BLaER1 treated with 17β-estradiol and CSF1 and Interleukin-3, amounts not matched to agents 10 nM and 100 nM (cell line): ENCODE measurements around the gene FLOT1.

Experiments
- H3K27ac ChIP-seq, 11 experiments: shearing (Covaris generic); formaldehyde crosslinking; 2 replicates each; pipeline ENCODE4 v1.8.1; 2022
- H3K27me3 ChIP-seq, 11 experiments: shearing (Covaris generic); formaldehyde crosslinking; 2 replicates each; pipeline ENCODE4 v1.8.1; 2022
- H3K36me3 ChIP-seq, 11 experiments: shearing (Covaris generic); formaldehyde crosslinking; 2 replicates each; pipeline ENCODE4 v1.8.1; 2022
- H3K4me1 ChIP-seq, 10 experiments: shearing (Covaris generic); formaldehyde crosslinking; 2 replicates each; pipeline ENCODE4 v1.8.1; 2022
- H3K4me2 ChIP-seq, 11 experiments: shearing (Covaris generic); formaldehyde crosslinking; 2 replicates each; pipeline ENCODE4 v1.8.1; 2022
- H3K4me3 ChIP-seq, 10 experiments: shearing (Covaris generic); formaldehyde crosslinking; 2 replicates each; pipeline ENCODE4 v1.8.1; 2022
- H3K9ac ChIP-seq, 11 experiments: shearing (Covaris generic); formaldehyde crosslinking; 2 replicates each; pipeline ENCODE4 v1.8.1; 2022
- H3K9me3 ChIP-seq, 11 experiments: shearing (Covaris generic); formaldehyde crosslinking; replicated peaks in 1 of 11; 2 replicates each; pipeline ENCODE4 v1.8.1; 2022
- H4K20me1 ChIP-seq, 11 experiments: shearing (Covaris generic); formaldehyde crosslinking; 2 replicates each; pipeline ENCODE4 v1.8.1; 2022
- Cebpa-rat ChIP-seq, 11 experiments: shearing (Covaris generic); IDR thresholded peaks; 2 replicates each; pipeline ENCODE4 v1.8.1; 2022

Gene FLOT1

DNA sequence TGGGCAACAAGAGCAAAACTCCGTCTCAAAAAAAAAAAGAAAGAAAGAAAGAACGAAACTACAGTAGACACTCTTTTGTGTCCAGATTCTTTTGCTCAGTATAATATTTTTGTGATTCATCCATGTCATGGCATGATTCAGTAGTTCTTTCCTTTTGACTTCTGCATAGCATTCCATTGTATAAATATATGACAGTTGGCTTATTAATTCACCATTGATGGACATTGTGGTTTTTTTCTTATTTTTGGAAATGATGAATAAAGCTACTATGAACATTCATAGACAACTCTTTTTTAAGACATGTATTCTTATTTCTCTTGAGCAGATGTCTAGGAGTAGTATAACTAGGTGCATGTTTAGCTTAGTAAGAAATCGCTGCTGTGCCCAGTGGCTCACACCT lies 12.1 kb upstream of the FLOT1 start:
- H3K4me1 ChIP-seq = peaks cover 29 to 96% (median 48%) of the 10 kb centered on the region in 10 experiments
- H3K27ac ChIP-seq = no peak overlapping the region
- H3K9ac ChIP-seq = no peak overlapping the region
- peak overlapping the region in 2 of 11 experiments; percentile 53 to 76; a peak in 3 of 22 replicates for H3K4me2 ChIP-seq
- no peaks in the 10 kb centered on the region for H3K36me3 ChIP-seq
- H3K4me3 ChIP-seq = no peak overlapping the region
- H4K20me1 ChIP-seq = no peaks in the 10 kb centered on the region
- peaks cover 0 to 2% (median under 1%) of the 10 kb centered on the region in 11 experiments; a peak in 10 of 22 replicates for H3K9me3 ChIP-seq
- H3K27me3 ChIP-seq = no peaks in the 10 kb centered on the region
- TF ChIP-seq Cebpa-rat (IDR thresholded peaks at IDR 0.05) = no peak

DNA sequence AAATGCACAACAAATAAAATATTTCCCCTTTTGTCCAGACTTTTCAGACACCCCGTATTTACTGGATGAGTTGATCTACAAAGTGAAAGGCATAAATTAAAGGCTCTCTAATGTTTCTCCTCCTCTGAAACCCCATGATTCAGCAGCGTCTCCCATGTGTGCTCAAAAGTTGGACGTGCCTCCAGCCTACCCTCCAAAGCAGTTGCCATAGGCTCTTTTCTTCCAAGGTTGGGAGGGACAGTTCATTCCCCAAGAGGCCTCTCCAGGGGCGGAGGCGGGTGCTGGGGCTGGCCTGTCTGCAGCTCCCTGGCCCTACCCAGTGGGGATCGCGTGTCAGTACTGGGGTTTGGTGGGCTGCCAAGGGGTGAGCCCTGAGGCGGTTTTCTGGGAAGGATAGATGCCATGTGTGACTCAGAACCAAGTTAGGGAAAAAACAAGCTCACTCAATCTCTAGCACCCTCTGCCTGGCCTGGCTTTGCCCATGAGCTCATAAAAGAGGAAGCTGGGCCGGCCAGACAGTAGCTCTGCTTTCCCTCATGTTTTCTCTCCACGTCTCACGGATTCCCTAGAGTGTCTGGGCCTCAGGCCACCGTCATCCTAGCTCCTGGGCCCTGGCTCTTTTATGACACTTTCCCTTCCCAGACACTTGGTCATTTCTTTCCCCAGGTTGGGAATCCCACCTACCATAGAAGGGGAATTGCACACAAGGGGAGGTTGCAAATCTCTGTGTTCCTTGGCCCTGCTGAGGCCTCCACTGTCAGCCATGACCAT lies 9.9 kb upstream of the FLOT1 start:
- Histone ChIP-seq H3K9me3 (no peaks in the 10 kb centered on the region), H3K4me3 (no peak overlapping the region), H3K27me3 (no peaks in the 10 kb centered on the region), H3K9ac (peak overlapping the region in 8 of 11 experiments; percentile 19 to 61 (median 31); a peak in 8 of 22 replicates), H3K27ac (peak overlapping the region; percentile 16 to 78 (median 64)), H4K20me1 (no peaks in the 10 kb centered on the region), H3K4me1 (peaks cover 19 to 96% (median 51%) of the 10 kb centered on the region in 10 experiments), H3K4me2 (peak overlapping the region; percentile 45 to 87 (median 58)), H3K36me3 (no peaks in the 10 kb centered on the region)
- no peak for TF ChIP-seq Cebpa-rat (IDR thresholded peaks at IDR 0.05)

DNA sequence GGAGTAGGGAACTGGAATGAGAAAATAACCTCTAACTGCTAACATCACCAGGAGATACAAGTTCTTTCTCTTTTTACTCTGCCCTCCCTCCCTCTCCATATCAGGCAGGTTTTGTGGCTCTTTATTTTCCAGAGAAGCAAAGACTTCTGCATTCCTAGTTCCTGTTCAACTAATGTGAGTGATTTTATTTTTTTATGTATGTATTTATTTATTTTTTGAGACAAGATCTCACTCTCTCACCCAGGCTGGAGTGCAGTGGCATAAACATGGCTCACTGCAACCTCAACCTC lies 7.8 kb upstream of the FLOT1 start:
- TF ChIP-seq Cebpa-rat (IDR thresholded peaks at IDR 0.05) = no peak
- H3K9me3 ChIP-seq = no peaks in the 10 kb centered on the region
- H3K4me2 ChIP-seq = peak overlapping the region in 5 of 11 experiments; percentile 59 to 87 (median 82); a peak in 10 of 22 replicates
- peak overlapping the region in 4 of 11 experiments; percentile 2 to 44 (median 18); a peak in 3 of 22 replicates for H3K27ac ChIP-seq
- H4K20me1 ChIP-seq = no peaks in the 10 kb centered on the region
- H3K27me3 ChIP-seq = no peaks in the 10 kb centered on the region
- peaks cover 20 to 96% (median 56%) of the 10 kb centered on the region in 10 experiments for H3K4me1 ChIP-seq
- H3K4me3 ChIP-seq = no peak overlapping the region
- H3K9ac ChIP-seq = peak overlapping the region in 2 of 11 experiments; percentile 31 to 47; a peak in 2 of 22 replicates
- H3K36me3 ChIP-seq = no peaks in the 10 kb centered on the region

DNA sequence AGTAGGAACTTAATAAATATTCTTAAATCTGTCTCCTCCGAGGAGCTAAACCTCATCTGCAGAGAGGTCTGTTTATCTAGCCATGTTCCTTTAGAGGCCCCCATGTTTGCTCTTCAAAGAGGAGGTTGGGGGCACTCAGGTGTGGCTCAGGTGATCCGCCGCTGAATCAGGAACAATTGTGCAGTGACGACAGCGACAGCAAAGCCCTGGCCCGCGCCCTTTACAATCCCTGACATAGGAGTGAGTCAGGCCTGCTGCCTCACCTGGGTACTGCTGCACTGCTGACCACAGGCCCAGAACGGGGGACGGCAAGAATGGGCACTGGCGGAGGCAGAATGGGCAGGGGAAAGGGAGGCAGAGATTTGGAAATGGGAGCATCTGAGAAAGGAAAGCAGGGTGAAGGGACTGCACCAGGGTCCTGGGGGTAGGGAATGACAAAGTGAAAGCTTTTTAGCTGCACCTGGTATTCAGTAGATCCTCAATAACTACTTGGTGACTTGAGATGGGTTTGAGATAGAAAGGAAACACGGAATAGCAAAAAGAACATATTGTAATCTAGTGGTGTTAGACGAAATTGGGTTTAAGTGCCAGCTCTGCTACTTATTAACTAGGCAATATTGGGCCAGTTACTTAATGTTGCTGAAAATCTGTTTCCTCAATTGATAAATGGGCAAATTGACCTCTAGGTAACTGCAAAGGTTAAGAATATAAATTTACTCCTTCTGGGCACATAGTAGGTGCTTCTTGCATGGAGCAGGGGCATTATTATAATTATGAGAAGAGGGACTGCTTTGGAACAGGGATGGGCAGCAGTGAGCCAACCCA lies 7.3 kb upstream of the FLOT1 start:
- TF ChIP-seq Cebpa-rat (IDR thresholded peaks at IDR 0.05) = no peak
- H3K9ac ChIP-seq = peak overlapping the region in 2 of 11 experiments; percentile 31 to 47; a peak in 2 of 22 replicates

DNA sequence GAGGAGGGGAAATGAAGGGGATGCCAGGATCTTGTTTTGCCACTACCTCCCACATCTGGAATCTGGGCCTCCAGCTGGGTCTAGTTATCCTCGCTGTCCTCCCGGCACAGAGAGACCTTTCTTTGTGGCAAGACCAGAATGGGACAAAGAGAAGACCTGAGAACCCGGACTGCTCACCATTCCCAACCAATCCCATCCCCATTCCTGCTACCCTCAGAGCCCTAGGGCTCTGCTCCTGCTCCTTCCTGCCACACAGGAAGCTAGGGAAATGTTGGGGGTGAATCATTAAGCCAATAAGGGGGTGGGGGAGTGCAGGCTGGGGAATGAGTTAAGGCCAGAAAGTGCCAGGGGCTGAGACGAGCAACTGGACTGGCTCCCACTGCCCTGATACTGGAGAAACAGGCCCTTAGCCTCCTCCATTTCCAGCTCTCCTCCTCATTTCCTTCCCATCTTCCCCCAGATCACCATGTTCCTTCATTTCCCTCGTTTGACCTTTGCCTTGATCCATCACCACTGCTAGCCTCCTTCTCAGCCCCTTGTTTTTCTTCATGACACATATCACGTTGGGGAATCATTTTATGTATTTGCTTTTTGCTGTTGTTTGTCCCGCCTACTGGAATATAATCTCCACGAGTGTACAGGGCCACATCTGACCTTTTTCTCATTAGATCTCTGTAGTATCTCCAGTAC lies 6.5 kb upstream of the FLOT1 start:
- 0 out of 22 replicates have a peak overlapping the region, but pooled peaks of 1 of the 11 experiments have one; percentile 31 for H3K9ac ChIP-seq
- H3K27me3 ChIP-seq = no peaks in the 10 kb centered on the region
- peaks cover 1 to 3% (median 2%) of the 10 kb centered on the region in 11 experiments; a peak in 17 of 22 replicates for H4K20me1 ChIP-seq
- H3K9me3 ChIP-seq = peaks cover 0 to under 1% (median 0%) of the 10 kb centered on the region in 11 experiments; a peak in 1 of 22 replicates
- no peak overlapping the region for H3K4me3 ChIP-seq
- H3K4me2 ChIP-seq = peak overlapping the region in 8 of 11 experiments; percentile 21 to 87 (median 66); a peak in 16 of 22 replicates
- peak overlapping the region in 4 of 11 experiments; percentile 13 to 31 (median 18); a peak in 4 of 22 replicates for H3K27ac ChIP-seq
- TF ChIP-seq Cebpa-rat (IDR thresholded peaks at IDR 0.05) = no peak
- H3K4me1 ChIP-seq = peaks cover 29 to 92% (median 64%) of the 10 kb centered on the region in 10 experiments
- peaks cover 0 to 2% (median under 1%) of the 10 kb centered on the region in 11 experiments; a peak in 12 of 22 replicates for H3K36me3 ChIP-seq

More for the DNA sequence above, 7.3 kb upstream of the FLOT1 start:
- Histone ChIP-seq H3K27ac (peak overlapping the region in 4 of 11 experiments; percentile 5 to 44 (median 24); a peak in 3 of 22 replicates), H3K36me3 (no peaks in the 10 kb centered on the region), H3K4me2 (peak overlapping the region in 5 of 11 experiments; percentile 59 to 87 (median 82); a peak in 10 of 22 replicates), H3K4me1 (peaks cover 26 to 96% (median 62%) of the 10 kb centered on the region in 10 experiments), H3K27me3 (no peaks in the 10 kb centered on the region), H3K4me3 (no peak overlapping the region), H3K9me3 (no peaks in the 10 kb centered on the region), H4K20me1 (no peaks in the 10 kb centered on the region)

DNA sequence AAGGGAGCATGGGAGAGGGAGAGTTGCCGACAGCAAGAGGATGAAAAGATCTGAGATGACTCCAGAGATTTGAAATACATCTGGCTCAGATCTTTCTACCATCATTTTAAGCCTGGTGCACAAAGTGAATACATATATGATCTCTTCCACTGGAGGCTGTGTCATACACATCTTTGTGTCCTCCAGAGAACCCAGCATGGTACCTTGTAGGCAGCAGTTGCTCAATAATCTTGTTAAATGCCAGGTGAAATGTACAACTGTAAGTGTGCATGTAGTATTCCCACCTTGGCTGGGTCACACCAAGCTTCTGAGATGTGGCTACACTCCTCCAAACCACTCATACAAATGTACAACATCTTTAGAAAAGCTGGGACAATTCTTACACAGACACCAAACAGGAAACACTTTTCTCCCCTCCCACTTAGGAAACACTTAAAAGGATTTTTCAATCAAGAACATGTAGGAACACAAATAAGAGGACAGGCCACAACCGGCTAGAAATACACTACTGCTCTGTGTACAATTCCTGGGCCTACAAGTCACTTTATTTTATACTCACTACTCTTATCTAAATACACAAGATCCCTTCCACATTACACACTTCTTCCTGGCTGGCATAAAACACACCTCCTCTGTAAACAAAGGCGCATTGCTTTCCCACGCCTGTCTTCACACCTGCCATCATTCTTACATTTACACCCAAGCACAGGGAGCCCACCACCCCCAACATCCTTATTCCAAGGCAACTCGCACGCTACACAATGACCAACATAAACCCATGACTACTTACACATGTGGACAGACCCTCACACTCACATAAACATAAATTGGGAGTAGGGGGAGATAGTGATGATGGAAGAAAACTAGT lies 5.6 kb upstream of the FLOT1 start:
- Histone ChIP-seq H3K9me3 (peaks cover 0 to 7% (median 0%) of the 10 kb centered on the region in 11 experiments; a peak in 5 of 22 replicates), H3K4me1 (peaks cover 25 to 84% (median 60%) of the 10 kb centered on the region in 10 experiments), H3K9ac (peak overlapping the region in 1 of 11 experiments; percentile 10; a peak in 1 of 22 replicates), H3K27ac (peak overlapping the region in 4 of 11 experiments; percentile 17 to 31 (median 22); a peak in 3 of 22 replicates), H3K36me3 (peaks cover 0 to 11% (median 9%) of the 10 kb centered on the region in 11 experiments; a peak in 21 of 22 replicates), H3K27me3 (no peaks in the 10 kb centered on the region), H3K4me3 (no peak overlapping the region), H3K4me2 (peak overlapping the region in 8 of 11 experiments; percentile 1 to 87 (median 66); a peak in 13 of 22 replicates), H4K20me1 (peaks cover 10 to 12% (median 11%) of the 10 kb centered on the region in 11 experiments; a peak in 18 of 22 replicates)
- TF ChIP-seq Cebpa-rat (IDR thresholded peaks at IDR 0.05) = no peak

DNA sequence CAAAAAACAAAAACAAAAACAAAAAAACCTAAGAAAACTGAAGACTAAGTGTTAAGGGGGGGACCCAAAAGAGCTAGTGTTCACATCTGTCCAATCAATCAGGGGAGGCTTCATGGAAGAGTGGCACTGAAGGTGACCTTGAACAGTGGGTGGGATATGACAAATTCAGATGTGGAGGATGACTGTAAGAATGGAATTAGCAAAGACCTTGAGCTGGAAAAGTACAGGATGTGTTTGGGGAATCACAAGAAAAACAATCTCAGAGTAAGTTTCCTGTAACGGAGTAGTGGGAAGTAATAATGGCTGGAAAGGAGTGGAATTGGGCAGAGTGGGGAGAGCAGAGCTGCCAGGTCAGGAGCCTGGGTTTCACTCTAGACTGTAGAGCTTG lies 4.8 kb upstream of the FLOT1 start:
- no peak for TF ChIP-seq Cebpa-rat (IDR thresholded peaks at IDR 0.05)
- no peaks in the 10 kb centered on the region for H3K27me3 ChIP-seq
- peak overlapping the region in 6 of 11 experiments; percentile 53 to 87 (median 78); a peak in 10 of 22 replicates for H3K4me2 ChIP-seq
- H3K36me3 ChIP-seq = peaks cover 0 to 15% (median 12%) of the 10 kb centered on the region in 11 experiments; a peak in 21 of 22 replicates
- H3K4me3 ChIP-seq = no peak overlapping the region
- H3K27ac ChIP-seq = peak overlapping the region in 1 of 11 experiments; percentile 26; a peak in 1 of 22 replicates
- no peak overlapping the region for H3K9ac ChIP-seq
- peaks cover 11 to 15% (median 13%) of the 10 kb centered on the region in 11 experiments; a peak in 18 of 22 replicates for H4K20me1 ChIP-seq
- H3K4me1 ChIP-seq = peaks cover 17 to 76% (median 51%) of the 10 kb centered on the region in 10 experiments
- peaks cover 0 to 7% (median 0%) of the 10 kb centered on the region in 11 experiments; a peak in 5 of 22 replicates for H3K9me3 ChIP-seq
